ENCODE results near the gene VAV2. TPM values are rescaled to one million over a fixed set of nuclear protein-coding genes. Genes with fewer than 3 reads are reported as not detected.
A peak's percentile ranks its signal among the peaks of the same experiment; 100 is the strongest.
"Not testable (repeated sequence)": the region's sequence is repeated elsewhere in the genome, so short reads cannot be mapped to it uniquely, and the experiment has no call there.

The VAV2 gene
- total RNA-seq, 2 donors from 2014 or later, result 3.5 to 5.5 TPM

GRCh38 chr9:133771486-133772482 lies 220.3 kb downstream of the VAV2 start:
- Mint-ChIP-seq H3K27me3 (no peaks in the 10 kb centered on the region), H3K27ac (no peak overlapping the region), H3K4me3 (no peak overlapping the region), H3K36me3 (ENCODE audit: low read depth) (peaks cover 5% of the 10 kb centered on the region), H3K4me1 (no peaks in the 10 kb centered on the region)
- ATAC-seq (no peak), DNase-seq (peak; percentile 3 to 6 (median 6))
- H3K9me3 ChIP-seq (ENCODE audit: control insufficient read depth, low read length, poor library complexity, severe bottlenecking), result no peaks in the 10 kb centered on the region

DNA sequence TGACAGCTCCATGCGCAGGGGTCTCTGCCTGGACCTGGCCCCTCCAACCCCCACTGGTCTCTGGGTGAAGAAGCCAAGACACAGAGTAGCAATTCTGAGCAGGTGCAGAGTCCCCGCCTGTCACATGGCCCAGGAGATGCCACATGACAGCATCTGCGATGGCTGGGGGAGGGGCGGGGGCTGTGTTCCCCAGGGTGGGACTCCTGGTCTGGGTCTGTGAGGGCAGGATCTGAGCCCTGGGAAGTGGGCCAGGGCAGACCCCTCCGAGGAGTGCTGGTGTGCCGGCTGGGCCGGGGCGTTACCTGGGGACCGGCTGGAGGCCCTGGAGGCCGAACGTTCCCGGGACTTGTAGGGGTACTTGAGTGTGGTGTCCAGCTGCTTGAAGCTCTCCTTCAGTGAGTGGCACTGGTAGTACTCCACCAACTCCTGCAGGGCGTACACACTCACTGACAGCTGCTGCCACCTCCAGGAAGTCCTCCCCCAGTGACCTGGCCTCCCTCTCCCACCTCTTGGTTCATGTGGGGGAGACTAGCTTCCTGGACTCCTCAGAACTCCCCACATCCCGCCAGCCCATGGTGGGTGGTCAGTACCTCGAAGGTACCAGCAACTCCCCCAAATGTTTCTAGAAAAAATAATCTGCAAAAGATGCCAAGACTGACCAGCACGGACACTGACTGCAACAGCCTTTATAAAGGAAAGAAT lies 221.9 kb downstream of the VAV2 start:
- Mint-ChIP-seq H3K4me3 (no peak overlapping the region), H3K27ac (no peak overlapping the region), H3K36me3 (ENCODE audit: low read depth) (peaks cover 9% of the 10 kb centered on the region), H3K27me3 (no peaks in the 10 kb centered on the region), H3K4me1 (no peaks in the 10 kb centered on the region)
- peak in 1 of 3 donors; percentile 5 for DNase-seq
- H3K9me3 ChIP-seq (ENCODE audit: control insufficient read depth, low read length, poor library complexity, severe bottlenecking), result no peaks in the 10 kb centered on the region
- ATAC-seq, result no peak

- Mint-ChIP-seq H3K27ac (no peak overlapping the region), H3K4me3 (no peak overlapping the region), H3K36me3 (ENCODE audit: low read depth) (peaks cover 8% of the 10 kb centered on the region), H3K27me3 (no peaks in the 10 kb centered on the region), H3K4me1 (no peaks in the 10 kb centered on the region)
- peak in 2 of 3 donors; percentile 3 to 4 for DNase-seq
- ATAC-seq, result no peak
- H3K9me3 ChIP-seq (ENCODE audit: control insufficient read depth, low read length, poor library complexity, severe bottlenecking), result no peaks in the 10 kb centered on the region
Measured at GRCh38 chr9:133769511-133770075, 222.5 kb downstream of the VAV2 start.

- no peaks in the 10 kb centered on the region for H3K27me3 Mint-ChIP-seq
- no peak overlapping the region for H3K27ac Mint-ChIP-seq
- no peak for ATAC-seq
- H3K4me3 Mint-ChIP-seq, result no peak overlapping the region
- H3K36me3 Mint-ChIP-seq (ENCODE audit: low read depth), result peaks cover 10% of the 10 kb centered on the region
- no peaks in the 10 kb centered on the region for H3K4me1 Mint-ChIP-seq
- DNase-seq, result peak in 2 of 3 donors; percentile 2
- H3K9me3 ChIP-seq (ENCODE audit: control insufficient read depth, low read length, poor library complexity, severe bottlenecking), result no peaks in the 10 kb centered on the region
Measured at GRCh38 chr9:133768859-133769510, 223.1 kb downstream of the VAV2 start.

GRCh38 chr9:133768371-133768858 lies 223.7 kb downstream of the VAV2 start:
- H3K27me3 Mint-ChIP-seq, result no peaks in the 10 kb centered on the region
- H3K36me3 Mint-ChIP-seq (ENCODE audit: low read depth), result peaks cover 10% of the 10 kb centered on the region
- H3K27ac Mint-ChIP-seq, result no peak overlapping the region
- ATAC-seq (no peak), DNase-seq (peak in 2 of 3 donors; percentile 3 to 4)
- no peaks in the 10 kb centered on the region for H3K9me3 ChIP-seq (ENCODE audit: control insufficient read depth, low read length, poor library complexity, severe bottlenecking)
- H3K4me3 Mint-ChIP-seq, result no peak overlapping the region
- H3K4me1 Mint-ChIP-seq, result no peaks in the 10 kb centered on the region

DNA sequence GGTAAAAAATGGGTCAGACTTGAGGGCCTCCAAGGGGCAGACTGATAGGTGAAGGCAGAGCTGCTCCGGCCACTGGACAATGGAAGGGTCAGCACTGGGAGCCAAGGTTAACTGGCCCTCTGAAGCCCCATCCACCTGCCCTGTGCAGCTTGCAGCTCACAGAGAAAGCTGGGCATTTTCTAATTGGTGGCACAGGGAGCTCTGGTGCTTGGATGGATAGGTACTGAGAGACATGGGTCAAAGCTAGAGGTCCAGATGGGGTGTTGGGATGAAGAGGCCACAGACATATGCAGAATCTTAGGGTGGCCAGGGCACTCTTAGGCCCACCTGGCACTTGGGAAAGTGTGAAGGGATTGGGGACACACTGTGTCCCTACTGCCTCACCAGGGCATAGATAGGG lies 224.5 kb downstream of the VAV2 start:
- Mint-ChIP-seq H3K4me1 (no peaks in the 10 kb centered on the region), H3K36me3 (ENCODE audit: low read depth) (peaks cover 10% of the 10 kb centered on the region), H3K27me3 (no peaks in the 10 kb centered on the region), H3K27ac (no peak overlapping the region), H3K4me3 (no peak overlapping the region)
- H3K9me3 ChIP-seq (ENCODE audit: control insufficient read depth, low read length, poor library complexity, severe bottlenecking), result no peaks in the 10 kb centered on the region
- DNase-seq (peak in 1 of 3 donors; percentile 1), ATAC-seq (no peak)

GRCh38 chr9:133767008-133767407 lies 225.1 kb downstream of the VAV2 start:
- ATAC-seq (no peak), DNase-seq (no peak)
- H3K27me3 Mint-ChIP-seq, result no peaks in the 10 kb centered on the region
- no peak overlapping the region for H3K27ac Mint-ChIP-seq
- H3K4me1 Mint-ChIP-seq, result no peaks in the 10 kb centered on the region
- H3K4me3 Mint-ChIP-seq, result no peak overlapping the region
- peaks cover 10% of the 10 kb centered on the region for H3K36me3 Mint-ChIP-seq (ENCODE audit: low read depth)
- H3K9me3 ChIP-seq (ENCODE audit: control insufficient read depth, low read length, poor library complexity, severe bottlenecking), result no peaks in the 10 kb centered on the region

GRCh38 chr9:133766234-133766633 lies 225.9 kb downstream of the VAV2 start:
- not testable (repeated sequence) for DNase-seq; ATAC-seq; H3K36me3 Mint-ChIP-seq (ENCODE audit: low read depth); H3K27me3 Mint-ChIP-seq; H3K4me1 Mint-ChIP-seq; H3K27ac Mint-ChIP-seq; H3K9me3 ChIP-seq (ENCODE audit: control insufficient read depth, low read length, poor library complexity, severe bottlenecking); H3K4me3 Mint-ChIP-seq

DNA sequence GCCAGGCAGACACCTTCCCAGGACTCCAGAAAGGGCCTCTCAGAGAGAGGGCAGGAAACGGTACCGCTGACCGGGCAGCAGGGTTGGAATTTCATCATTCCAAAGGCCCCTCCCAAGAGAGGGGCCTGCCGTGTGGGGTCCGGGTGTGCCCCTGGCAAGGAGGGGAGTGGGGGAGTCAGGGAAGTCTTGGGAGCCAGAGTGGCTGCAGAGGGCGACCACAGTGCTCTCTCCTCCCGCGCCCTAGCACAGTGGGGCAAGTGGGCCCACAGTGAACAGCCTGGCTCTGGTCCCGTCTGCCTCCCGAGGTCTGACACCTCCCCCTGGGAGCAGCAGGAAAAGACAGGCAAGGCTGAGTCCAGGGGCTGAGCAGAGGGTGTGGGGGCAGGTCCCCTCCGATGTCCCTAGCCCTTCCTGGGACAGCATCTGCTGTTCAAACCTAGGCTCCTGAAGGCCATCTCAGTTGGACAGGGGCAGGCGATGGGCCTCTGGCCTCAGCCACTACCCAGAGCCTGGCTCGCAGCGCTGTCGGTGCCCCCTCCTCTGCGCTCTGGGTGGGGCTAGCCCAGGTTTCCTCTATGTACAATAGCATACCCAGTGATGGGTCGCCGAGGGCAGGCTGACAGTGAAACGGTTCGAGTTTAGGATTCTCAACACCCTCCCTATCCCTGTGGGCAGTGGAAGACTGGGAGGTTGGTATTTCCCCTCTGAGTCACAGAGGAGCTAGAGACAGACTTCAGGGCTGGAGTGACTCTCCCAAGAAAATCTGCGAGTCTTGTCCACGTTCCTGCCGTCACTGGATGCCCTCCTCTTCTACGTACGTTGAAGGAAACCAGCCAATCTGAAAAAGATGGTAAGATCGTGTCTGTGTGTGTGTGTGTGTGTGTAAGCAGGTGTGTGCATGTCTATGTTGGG lies 228.6 kb downstream of the VAV2 start:
- H3K4me3 Mint-ChIP-seq, result no peak overlapping the region
- H3K27me3 Mint-ChIP-seq, result no peaks in the 10 kb centered on the region
- H3K9me3 ChIP-seq (ENCODE audit: control insufficient read depth, low read length, poor library complexity, severe bottlenecking), result no peaks in the 10 kb centered on the region
- DNase-seq, result no peak
- H3K36me3 Mint-ChIP-seq (ENCODE audit: low read depth), result peaks cover 12% of the 10 kb centered on the region
- H3K4me1 Mint-ChIP-seq, result no peaks in the 10 kb centered on the region
- no peak for ATAC-seq
- H3K27ac Mint-ChIP-seq, result no peak overlapping the region

- Mint-ChIP-seq H3K36me3 (ENCODE audit: low read depth) (peaks cover 10% of the 10 kb centered on the region), H3K27ac (no peak overlapping the region), H3K4me1 (no peaks in the 10 kb centered on the region), H3K4me3 (no peak overlapping the region), H3K27me3 (no peaks in the 10 kb centered on the region)
- DNase-seq (no peak), ATAC-seq (no peak)
- no peaks in the 10 kb centered on the region for H3K9me3 ChIP-seq (ENCODE audit: control insufficient read depth, low read length, poor library complexity, severe bottlenecking)
Measured at GRCh38 chr9:133762488-133763271, 229.4 kb downstream of the VAV2 start.

DNA sequence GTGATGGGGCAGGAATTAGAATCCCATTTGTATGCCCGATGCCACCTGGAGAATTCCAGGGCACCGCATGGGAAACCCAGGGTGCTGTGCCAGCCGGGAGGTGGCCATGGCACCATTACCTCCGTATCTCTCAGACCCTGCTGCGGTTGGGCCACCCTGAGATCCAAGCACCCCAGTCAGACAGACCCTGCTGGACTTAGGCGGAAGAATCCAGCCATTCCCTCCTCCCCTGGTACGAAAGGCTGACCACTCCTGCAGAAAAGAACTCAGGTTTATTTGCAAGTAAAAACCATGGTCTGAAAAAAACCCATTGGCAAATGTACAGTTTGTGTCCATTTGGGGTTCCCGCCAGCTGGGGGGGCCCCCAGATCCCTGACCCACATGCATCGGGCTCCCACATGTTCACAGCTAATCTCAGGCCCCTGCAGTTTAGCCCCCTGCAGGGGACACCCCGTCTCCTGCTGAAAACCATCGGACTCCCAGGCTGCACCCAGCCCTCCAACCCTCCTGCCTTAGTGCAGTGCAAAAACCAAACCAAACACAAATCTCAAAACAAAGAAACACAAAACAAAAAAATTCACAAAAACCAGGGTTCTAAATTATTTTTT lies 230.4 kb downstream of the VAV2 start:
- no peak for ATAC-seq
- no peak overlapping the region for H3K27ac Mint-ChIP-seq
- no peak overlapping the region for H3K4me3 Mint-ChIP-seq
- no peaks in the 10 kb centered on the region for H3K4me1 Mint-ChIP-seq
- H3K27me3 Mint-ChIP-seq, result peaks cover 4% of the 10 kb centered on the region
- peaks cover 10% of the 10 kb centered on the region for H3K36me3 Mint-ChIP-seq (ENCODE audit: low read depth)
- H3K9me3 ChIP-seq (ENCODE audit: control insufficient read depth, low read length, poor library complexity, severe bottlenecking), result no peaks in the 10 kb centered on the region
- DNase-seq, result no peak
